ENCODE data around the gene ADAMTS17.

DNA sequence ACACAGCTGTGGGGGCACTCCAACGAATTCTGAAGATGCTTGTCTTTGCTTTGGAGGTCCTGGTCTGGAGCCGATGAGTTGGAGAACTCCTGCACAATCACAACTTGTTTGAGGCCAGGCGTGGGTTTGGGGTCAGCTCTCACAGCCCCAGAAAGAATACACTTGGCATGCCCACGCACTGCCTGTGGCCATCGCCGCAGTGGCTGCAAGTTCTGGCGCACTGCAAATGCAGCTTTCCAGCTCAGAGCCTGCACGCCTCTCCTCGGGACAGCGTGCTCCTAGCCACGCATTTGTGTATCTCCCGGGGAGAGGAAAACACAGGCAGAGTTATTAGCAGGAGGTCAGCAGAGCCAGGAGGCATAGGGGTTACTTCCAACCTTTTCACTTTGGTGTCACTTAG is 282.7 kb downstream of the ADAMTS17 start:
- TF ChIP-seq EZH2 (IDR thresholded peaks at IDR 0.05; ENCODE audit: borderline replicate concordance, low read depth, low read length, poor library complexity, severe bottlenecking), result no peak
- TF ChIP-seq, protein P1, sequence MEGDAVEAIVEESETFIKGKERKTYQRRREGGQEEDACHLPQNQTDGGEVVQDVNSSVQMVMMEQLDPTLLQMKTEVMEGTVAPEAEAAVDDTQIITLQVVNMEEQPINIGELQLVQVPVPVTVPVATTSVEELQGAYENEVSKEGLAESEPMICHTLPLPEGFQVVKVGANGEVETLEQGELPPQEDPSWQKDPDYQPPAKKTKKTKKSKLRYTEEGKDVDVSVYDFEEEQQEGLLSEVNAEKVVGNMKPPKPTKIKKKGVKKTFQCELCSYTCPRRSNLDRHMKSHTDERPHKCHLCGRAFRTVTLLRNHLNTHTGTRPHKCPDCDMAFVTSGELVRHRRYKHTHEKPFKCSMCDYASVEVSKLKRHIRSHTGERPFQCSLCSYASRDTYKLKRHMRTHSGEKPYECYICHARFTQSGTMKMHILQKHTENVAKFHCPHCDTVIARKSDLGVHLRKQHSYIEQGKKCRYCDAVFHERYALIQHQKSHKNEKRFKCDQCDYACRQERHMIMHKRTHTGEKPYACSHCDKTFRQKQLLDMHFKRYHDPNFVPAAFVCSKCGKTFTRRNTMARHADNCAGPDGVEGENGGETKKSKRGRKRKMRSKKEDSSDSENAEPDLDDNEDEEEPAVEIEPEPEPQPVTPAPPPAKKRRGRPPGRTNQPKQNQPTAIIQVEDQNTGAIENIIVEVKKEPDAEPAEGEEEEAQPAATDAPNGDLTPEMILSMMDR (conservative IDR thresholded peaks at IDR 0.05; ENCODE audit: low read depth, low read length), result no peak
